Activated CD4-positive, alpha-beta memory T cell treated with anti-CD3 and anti-CD28 coated beads for 36 hours (primary cell): ENCODE data around the gene SAC3D1. TPM values are rescaled to one million over a fixed set of nuclear protein-coding genes. Genes with fewer than 3 reads are reported as not detected.
"Not testable (repeated sequence)": the region's sequence is repeated elsewhere in the genome, so short reads cannot be mapped to it uniquely, and the experiment has no call there.

Experiments used
- CTCF ChIA-PET: fragments of 350-600 bp; sonication (Branson Sonifier 250); formaldehyde crosslinking; loops from one replicate; lab custom pipeline; 2021; ENCODE audit warnings: antibody characterized with exemption, inconsistent platforms; lab: Charles Lee
- POLR2A ChIA-PET: fragments of 350-600 bp; sonication (Branson Sonifier 250); formaldehyde crosslinking; loops from one replicate; lab custom pipeline; 2021; ENCODE audit warnings: antibody characterized with exemption; lab: Charles Lee
- DNase-seq: peaks from one replicate; pipeline ENCODE4 v3.0.0-alpha.2; 2020
- H3K27ac Mint-ChIP-seq: one replicate; pipeline ENCODE4 v1.8.0; 2021; ENCODE audit warnings: mixed read lengths
- H3K27me3 Mint-ChIP-seq: one replicate; pipeline ENCODE4 v1.8.0; 2021; ENCODE audit warnings: mixed read lengths
- H3K36me3 Mint-ChIP-seq: one replicate; pipeline ENCODE4 v1.8.0; 2021; ENCODE audit warnings: mixed read lengths
- H3K4me1 Mint-ChIP-seq: one replicate; pipeline ENCODE4 v1.8.0; 2021; ENCODE audit warnings: low read depth, mixed read lengths
- H3K4me3 Mint-ChIP-seq: one replicate; pipeline ENCODE4 v1.8.0; 2021; ENCODE audit warnings: mild to moderate bottlenecking, mixed read lengths
- H3K9me3 Mint-ChIP-seq: one replicate; pipeline ENCODE4 v1.8.0; 2021; ENCODE audit warnings: mixed read lengths
- intact Hi-C: fragments of 100-400 bp; cut with micrococcal nuclease; formaldehyde crosslinking; loops from one replicate; pipeline ENCODE4 v1.15.1; 2023
- total RNA-seq, 2 experiments: library from RNA; stranded (reverse); gene quantifications; one replicate each; pipeline ENCODE4 v1.2.3, GENCODE V29; 2021

Gene SAC3D1
- total RNA-seq, 2 experiments from 2014 or later, result 14.2 to 14.7 TPM

DNA sequence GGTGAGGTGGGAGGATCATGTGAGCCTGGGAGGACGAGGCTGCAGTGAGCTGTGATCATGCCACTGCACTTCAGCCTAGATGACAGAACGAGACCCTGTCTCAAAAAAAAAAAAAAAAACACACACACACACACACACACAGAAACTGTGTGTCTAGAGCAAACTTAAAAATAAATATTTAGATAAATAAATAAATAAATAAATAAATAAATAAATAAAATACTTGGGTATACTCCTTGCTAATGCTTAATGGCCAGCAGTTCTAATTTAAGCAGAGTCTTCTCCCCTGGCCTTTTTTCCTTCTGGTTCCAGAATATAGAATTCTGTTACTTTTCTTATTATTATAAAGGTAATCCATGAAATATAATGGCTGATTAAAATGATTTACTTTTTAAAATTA lies 32.1 kb upstream of the SAC3D1 start:
- H3K27ac Mint-ChIP-seq, result no peak overlapping the region
- DNase-seq, result no peak
- ChIA-PET POLR2A (interaction anchor here (0.6 kb wide), 1 partner anchor 326 kb away, joined by 4 read pairs; no protein-coding TSS in a partner anchor), CTCF (interaction anchor here (0.6 kb wide), 1 partner anchor 85 kb away, joined by 3 read pairs; no protein-coding TSS in a partner anchor)
- intact Hi-C loops, result no loop called here
- no peaks in the 10 kb centered on the region for H3K36me3 Mint-ChIP-seq
- peaks cover 7% of the 10 kb centered on the region for H3K4me1 Mint-ChIP-seq
- no peak overlapping the region for H3K4me3 Mint-ChIP-seq
- no peaks in the 10 kb centered on the region for H3K27me3 Mint-ChIP-seq
- H3K9me3 Mint-ChIP-seq, result no peaks in the 10 kb centered on the region

DNA sequence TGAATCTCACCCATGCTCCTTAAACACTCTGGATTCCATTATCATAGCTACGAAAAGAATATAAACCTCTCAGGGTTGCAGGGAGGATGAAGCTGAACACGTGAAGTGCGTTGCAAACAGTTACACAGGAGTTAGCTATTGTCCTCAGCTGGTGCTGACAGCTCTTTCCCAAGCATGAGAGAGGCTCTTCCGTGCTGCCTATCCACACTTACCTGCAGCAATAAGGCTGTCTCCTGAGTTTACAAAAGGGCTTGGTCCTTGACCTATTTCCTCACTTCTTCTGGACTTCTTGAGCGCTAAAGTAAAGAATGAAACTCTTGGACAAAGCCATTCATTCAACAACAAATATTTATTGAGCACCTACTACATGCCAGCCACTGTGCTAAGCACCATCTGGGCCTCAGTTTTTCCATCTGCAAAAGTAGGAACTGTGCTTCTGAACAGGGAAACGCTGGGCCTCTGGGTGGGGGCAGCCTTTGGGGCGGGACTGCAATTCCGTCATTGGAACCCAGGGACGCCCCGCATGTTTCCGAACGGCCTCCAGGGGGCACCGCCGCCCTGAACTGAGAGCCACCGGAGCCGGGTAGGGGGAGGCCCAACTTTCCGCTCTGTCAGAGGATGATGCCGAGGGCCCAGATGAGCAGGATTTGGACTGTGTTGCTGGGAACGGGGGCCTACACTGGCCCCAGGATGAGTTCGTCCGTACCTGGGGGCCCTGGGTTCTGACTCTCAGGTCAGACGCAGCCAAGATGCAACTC lies 27.7 kb upstream of the SAC3D1 start:
- CTCF ChIA-PET, result interaction anchor here (0.6 to 6.0 kb wide), 37 partner anchors 10 to 302 kb away, joined by 3 to 59 read pairs (median 4); partner anchors contain the start of genes BATF2, CDC42BPG, CDC42EP2 and CDCA5
- H3K9me3 Mint-ChIP-seq, result no peaks in the 10 kb centered on the region
- no peaks in the 10 kb centered on the region for H3K27me3 Mint-ChIP-seq
- peaks cover 25% of the 10 kb centered on the region for H3K4me1 Mint-ChIP-seq
- H3K4me3 Mint-ChIP-seq, result peak overlapping the region; percentile 87
- peak overlapping the region; percentile 98 for H3K27ac Mint-ChIP-seq
- POLR2A ChIA-PET, result interaction anchor here (0.9 to 3.2 kb wide), 12 partner anchors 9 to 154 kb away, joined by 3 to 13 read pairs (median 4); partner anchors contain the start of genes FAU, MAJIN, MRPL49 and PPP2R5B
- peaks cover 10% of the 10 kb centered on the region for H3K36me3 Mint-ChIP-seq
- peak; percentile 96 for DNase-seq
- intact Hi-C loops, result loop anchor here (1.0 to 5.0 kb wide), 5 partner anchors 14 to 104 kb away; partner anchors contain the start of genes CDCA5, SNX15, ZFPL1 and ZNHIT2

DNA sequence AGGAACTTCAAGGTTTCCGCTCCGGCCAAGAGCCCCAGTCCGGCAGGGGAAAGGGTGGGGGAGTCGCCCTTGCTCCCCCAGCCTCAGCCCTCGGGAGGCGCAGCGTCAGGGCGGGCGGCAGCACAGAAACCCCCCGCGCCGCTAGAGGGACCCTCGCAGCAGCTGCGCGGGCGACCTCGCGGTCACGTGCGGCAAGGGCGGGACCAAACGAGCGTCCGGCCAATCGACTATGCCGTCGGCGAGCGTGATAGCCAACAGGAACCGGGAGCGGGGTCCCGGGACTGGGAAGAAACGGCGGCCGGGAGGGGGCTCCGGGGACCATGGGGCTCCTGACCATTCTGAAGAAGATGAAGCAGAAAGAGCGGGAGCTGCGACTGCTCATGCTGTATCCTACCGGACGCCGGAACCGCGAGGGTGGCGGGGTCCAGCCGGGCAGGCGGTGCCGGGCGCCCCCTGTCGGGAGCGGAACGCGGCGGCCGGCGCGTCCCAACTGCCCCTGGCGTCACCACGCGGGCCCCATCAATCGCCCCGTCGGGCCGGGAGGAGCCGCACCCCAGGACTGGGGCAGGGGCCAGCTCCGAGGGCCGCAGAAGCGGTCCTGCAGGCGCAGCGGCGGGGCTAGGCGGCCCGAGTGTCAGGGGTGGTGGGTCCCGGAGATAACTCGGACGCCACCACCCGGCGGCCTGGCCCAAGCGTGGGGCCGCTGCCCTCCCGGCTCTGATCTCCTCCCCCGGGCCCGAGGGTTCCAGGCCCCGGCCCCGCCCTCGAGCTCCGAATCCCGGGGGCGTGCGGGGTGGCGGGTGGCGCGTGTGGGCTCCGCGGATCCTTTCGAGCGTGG lies 26.9 kb upstream of the SAC3D1 start, which contains the start of gene ARL2:
TSS of gene ARL2 (plus strand) at position 273 of the 838 bp plus-strand sequence. CDS start at position 321, 48 bp downstream.
- intact Hi-C loops, result loop anchor here (1.0 to 5.0 kb wide), 8 partner anchors 13 to 167 kb away; partner anchors contain the start of genes ATG2A, CDCA5, PPP2R5B and SNX15
- ChIA-PET POLR2A (interaction anchor here (1.0 to 3.2 kb wide), 13 partner anchors 8 to 203 kb away, joined by 3 to 13 read pairs (median 5); partner anchors contain the start of genes FAU, MAJIN, MEN1 and MRPL49), CTCF (interaction anchor here (0.6 to 6.0 kb wide), 44 partner anchors 11 to 517 kb away, joined by 3 to 59 read pairs (median 4); partner anchors contain the start of genes BATF2, CDC42BPG, CDCA5 and EHD1)
- H3K27me3 Mint-ChIP-seq, result no peaks in the 10 kb centered on the region
- H3K27ac Mint-ChIP-seq, result peak within 1 kb of the TSS; percentile 98
- peaks cover 11% of the 10 kb centered on the region for H3K36me3 Mint-ChIP-seq
- DNase-seq, result peak; percentile 89
- H3K4me3 Mint-ChIP-seq, result peak within 1 kb of the TSS; percentile 87
- peaks cover 25% of the 10 kb centered on the region for H3K4me1 Mint-ChIP-seq
- H3K9me3 Mint-ChIP-seq, result no peaks in the 10 kb centered on the region

DNA sequence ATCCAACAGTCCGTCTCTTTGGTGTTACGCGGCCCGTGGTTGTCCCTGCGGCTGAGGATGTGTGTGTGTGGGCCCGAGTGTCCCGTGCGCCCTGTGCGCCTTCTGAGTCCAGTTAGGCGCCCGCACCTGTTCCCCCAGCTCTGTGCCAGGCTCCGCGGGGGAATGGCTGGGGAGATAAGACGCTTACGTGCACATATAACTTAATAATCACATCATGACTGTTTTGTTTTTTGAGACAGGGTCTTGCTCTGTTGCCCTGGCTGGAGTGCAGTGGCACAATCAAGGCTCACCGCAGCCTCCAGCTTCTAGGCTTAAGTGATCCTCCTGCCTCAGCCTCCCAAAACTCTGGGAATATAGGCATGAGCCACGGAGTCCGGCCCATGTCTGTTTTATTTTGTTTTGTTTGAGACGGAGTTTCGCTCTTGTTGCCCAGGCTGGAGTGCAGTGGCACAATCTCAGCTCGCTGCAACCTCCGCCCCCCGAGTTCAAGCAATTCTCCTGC lies 26.2 kb upstream of the SAC3D1 start:
- intact Hi-C loops, result loop anchor here (1.0 to 5.0 kb wide), 5 partner anchors 48 to 167 kb away; partner anchors contain the start of genes ATG2A, CDCA5, PPP2R5B and ZFPL1
- Mint-ChIP-seq H3K27ac (peak overlapping the region; percentile 89), H3K4me3 (peak overlapping the region; percentile 78), H3K4me1 (peaks cover 25% of the 10 kb centered on the region), H3K27me3 (no peaks in the 10 kb centered on the region), H3K36me3 (peaks cover 11% of the 10 kb centered on the region), H3K9me3 (no peaks in the 10 kb centered on the region)
- POLR2A ChIA-PET, result interaction anchor here (1.0 to 3.2 kb wide), 12 partner anchors 8 to 204 kb away, joined by 3 to 13 read pairs (median 6); partner anchors contain the start of genes FAU, MEN1, MRPL49 and PPP2R5B
- no peak for DNase-seq
- CTCF ChIA-PET, result interaction anchor here (0.8 to 6.0 kb wide), 40 partner anchors 12 to 516 kb away, joined by 3 to 59 read pairs (median 4); partner anchors contain the start of genes BATF2, CDC42BPG, CDCA5 and EHD1

DNA sequence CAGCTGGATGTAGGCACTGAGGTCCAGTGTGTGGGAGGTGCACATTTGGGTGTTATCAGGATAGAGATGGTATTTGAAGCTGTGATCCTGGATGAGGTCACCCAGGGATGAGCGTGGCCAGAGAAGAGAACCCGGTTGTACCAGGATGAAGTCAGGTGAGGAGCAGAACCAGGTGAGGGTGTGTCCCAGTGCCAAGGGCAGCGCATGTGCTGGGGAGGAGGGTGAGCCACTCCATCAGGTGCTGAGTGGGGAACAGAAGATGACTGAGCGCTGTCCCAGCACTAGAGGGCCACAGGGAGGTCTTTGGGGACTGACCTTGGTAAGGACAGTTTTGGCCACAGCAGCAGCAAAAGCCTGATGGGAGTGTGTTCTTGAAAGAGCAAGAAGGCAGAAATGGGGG lies 24.3 kb upstream of the SAC3D1 start:
- no peaks in the 10 kb centered on the region for H3K9me3 Mint-ChIP-seq
- intact Hi-C loops, result no loop called here
- H3K27ac Mint-ChIP-seq, result no peak overlapping the region
- no peak overlapping the region for H3K4me3 Mint-ChIP-seq
- ChIA-PET POLR2A (no interaction called here), CTCF (no interaction called here)
- peaks cover 11% of the 10 kb centered on the region for H3K36me3 Mint-ChIP-seq
- DNase-seq, result no peak
- peaks cover 25% of the 10 kb centered on the region for H3K4me1 Mint-ChIP-seq
- H3K27me3 Mint-ChIP-seq, result no peaks in the 10 kb centered on the region

DNA sequence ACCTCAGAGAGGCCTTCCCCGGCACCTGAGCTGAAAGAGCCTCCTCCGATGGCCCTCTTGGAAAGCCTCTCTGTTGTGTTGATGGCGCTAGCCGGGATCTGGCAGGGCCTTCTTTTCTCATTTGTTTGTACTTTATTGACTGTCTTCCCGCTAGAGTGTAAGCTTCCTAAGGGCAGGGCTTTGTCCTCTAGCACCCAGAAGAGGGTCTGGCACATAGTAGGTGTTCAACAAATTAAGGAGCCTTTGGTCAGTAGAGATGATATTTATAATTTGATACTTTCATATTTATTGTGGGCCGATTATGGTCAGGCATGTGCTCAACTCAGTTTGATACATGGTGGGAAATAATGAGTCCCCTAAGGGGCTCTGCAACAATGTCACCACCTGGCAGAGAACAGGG lies 23.1 kb upstream of the SAC3D1 start:
- CTCF ChIA-PET, result interaction anchor here (0.5 to 1.4 kb wide), 2 partner anchors 9 to 41 kb away, joined by 3 to 4 read pairs; no protein-coding TSS in a partner anchor
- intact Hi-C loops, result no loop called here
- peaks cover 25% of the 10 kb centered on the region for H3K4me1 Mint-ChIP-seq

DNA sequence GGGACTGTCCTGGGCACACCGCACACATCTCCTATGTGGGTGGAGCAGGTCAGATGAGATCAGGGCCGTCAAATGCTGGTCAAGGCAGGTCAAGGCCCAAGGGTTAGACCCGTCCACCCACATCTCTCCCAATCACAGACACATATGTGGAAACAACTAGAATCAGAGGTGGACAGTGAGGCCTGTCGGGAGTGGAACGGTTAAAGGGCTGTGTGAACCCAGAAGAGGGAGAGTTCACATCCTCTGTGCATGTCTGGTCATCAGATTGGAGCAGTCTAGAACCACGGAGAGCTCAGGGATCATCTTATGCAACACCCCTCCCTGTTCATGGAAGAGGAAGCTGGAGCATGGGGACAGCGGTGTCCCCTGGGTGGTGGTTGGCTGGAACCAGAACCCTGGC lies 21.2 kb upstream of the SAC3D1 start:
- Mint-ChIP-seq H3K4me3 (no peak overlapping the region), H3K36me3 (peaks cover 11% of the 10 kb centered on the region), H3K9me3 (no peaks in the 10 kb centered on the region), H3K27me3 (no peaks in the 10 kb centered on the region), H3K4me1 (peaks cover 17% of the 10 kb centered on the region), H3K27ac (no peak overlapping the region)
- CTCF ChIA-PET, result no interaction called here
- DNase-seq, result no peak
- POLR2A ChIA-PET, result no interaction called here
- intact Hi-C loops, result no loop called here

More for the DNA sequence above, 23.1 kb upstream of the SAC3D1 start:
- DNase-seq, result no peak
- peaks cover 11% of the 10 kb centered on the region for H3K36me3 Mint-ChIP-seq
- no peak overlapping the region for H3K27ac Mint-ChIP-seq
- no peaks in the 10 kb centered on the region for H3K9me3 Mint-ChIP-seq
- no peak overlapping the region for H3K4me3 Mint-ChIP-seq
- POLR2A ChIA-PET, result no interaction called here
- H3K27me3 Mint-ChIP-seq, result no peaks in the 10 kb centered on the region

DNA sequence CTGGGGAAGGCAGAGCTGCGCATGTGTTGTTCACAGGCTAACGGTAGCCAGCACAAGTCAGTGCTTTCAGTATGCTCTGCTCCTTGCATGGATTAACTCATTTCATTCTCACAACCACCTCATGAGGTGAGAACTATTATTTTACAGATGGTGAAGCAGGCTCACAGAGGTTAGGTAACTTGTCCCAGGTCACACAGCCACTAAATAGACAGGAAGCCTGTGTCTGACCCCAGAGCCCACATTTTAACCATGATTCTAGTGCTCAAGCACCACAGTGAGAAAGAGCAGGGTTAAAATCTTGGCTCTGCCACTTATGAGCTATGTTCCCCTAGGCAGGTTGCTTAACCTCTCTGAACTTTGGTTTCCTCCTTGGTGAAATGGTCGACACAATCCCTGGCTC lies 20.0 kb upstream of the SAC3D1 start:
- ChIA-PET POLR2A (no interaction called here), CTCF (no interaction called here)
- intact Hi-C loops, result no loop called here
- Mint-ChIP-seq H3K9me3 (no peaks in the 10 kb centered on the region), H3K36me3 (peaks cover 11% of the 10 kb centered on the region), H3K27me3 (no peaks in the 10 kb centered on the region), H3K27ac (no peak overlapping the region), H3K4me3 (no peak overlapping the region), H3K4me1 (peaks cover 10% of the 10 kb centered on the region)
- DNase-seq, result no peak

DNA sequence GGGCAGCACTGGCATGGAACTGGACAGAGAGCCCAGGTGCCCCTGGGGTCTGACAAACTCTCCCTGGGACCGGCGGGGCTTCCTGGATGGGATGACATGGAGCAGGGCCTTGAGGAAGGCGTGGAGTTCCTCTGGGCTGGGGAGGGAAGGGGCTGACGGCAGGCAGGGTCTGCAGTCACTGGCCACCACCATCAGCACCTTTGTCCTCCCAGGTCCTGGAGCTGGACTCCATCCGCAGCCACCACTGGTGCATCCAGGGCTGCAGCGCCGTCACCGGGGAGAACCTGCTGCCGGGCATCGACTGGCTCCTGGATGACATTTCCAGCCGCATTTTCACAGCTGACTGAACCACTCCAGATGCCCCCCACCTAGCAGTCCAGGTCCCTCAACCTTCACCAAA lies 19.5 kb upstream of the SAC3D1 start:
- POLR2A ChIA-PET, result no interaction called here
- H3K4me3 Mint-ChIP-seq, result no peak overlapping the region

DNA sequence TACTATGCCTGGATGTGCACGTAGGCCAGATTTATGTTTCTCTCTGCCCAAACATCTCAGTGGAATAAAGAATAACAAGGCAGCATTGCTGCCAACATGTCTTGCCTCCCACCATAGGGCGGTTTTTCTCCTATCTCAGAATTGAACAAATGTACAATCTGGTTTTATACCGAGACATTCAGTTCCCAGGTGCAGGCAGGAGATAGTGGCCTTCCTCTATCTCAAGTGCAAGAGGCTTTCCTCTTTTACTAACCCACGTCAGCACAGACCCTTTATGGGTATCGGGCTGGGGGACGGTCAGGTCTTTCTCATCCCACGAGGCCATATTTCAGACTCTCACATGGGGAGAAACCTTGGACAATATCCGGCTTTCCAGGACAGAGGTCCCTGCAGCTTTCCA lies 17.5 kb upstream of the SAC3D1 start:
- H3K27ac Mint-ChIP-seq, H3K4me3 Mint-ChIP-seq, intact Hi-C loops, DNase-seq, POLR2A ChIA-PET, H3K36me3 Mint-ChIP-seq, H3K9me3 Mint-ChIP-seq, H3K27me3 Mint-ChIP-seq: not testable (repeated sequence)
- H3K4me1 Mint-ChIP-seq, result peaks cover 14% of the 10 kb centered on the region
- CTCF ChIA-PET, result interaction anchor here (6.9 kb wide), 1 partner anchor 10 kb away, joined by 59 read pairs; the partner anchor contains the start of gene ARL2

More for the DNA sequence above, 19.5 kb upstream of the SAC3D1 start:
- Mint-ChIP-seq H3K4me1 (peaks cover 5% of the 10 kb centered on the region), H3K36me3 (peaks cover 8% of the 10 kb centered on the region), H3K9me3 (no peaks in the 10 kb centered on the region), H3K27ac (no peak overlapping the region), H3K27me3 (no peaks in the 10 kb centered on the region)
- DNase-seq, result no peak
- intact Hi-C loops, result no loop called here
- CTCF ChIA-PET, result no interaction called here

DNA sequence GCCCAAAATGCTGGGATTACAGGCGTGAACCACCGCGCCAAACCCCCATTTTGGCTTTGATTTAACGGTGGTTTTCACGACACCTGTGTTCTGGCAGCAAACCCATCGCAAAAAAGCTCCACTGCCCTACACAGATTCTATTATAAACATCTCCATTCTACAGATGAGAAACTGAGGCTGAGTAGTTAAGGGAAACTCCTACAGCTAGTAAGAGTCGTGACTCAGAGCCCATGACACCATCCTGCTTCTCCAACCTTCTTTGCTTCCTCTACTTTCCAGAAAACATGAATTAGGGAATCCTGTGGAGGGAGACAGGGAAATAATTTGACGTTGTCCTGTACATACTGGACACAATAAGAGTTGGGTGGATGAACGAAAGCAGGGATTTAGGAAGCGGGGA lies 14.2 kb upstream of the SAC3D1 start:
- Mint-ChIP-seq H3K36me3 (no peaks in the 10 kb centered on the region), H3K4me3 (peak overlapping the region; percentile 65), H3K27me3 (no peaks in the 10 kb centered on the region), H3K27ac (peak overlapping the region; percentile 86), H3K4me1 (peaks cover 14% of the 10 kb centered on the region), H3K9me3 (no peaks in the 10 kb centered on the region)
- ChIA-PET POLR2A (interaction anchor here (1.2 to 1.7 kb wide), 2 partner anchors 12 to 73 kb away, joined by 3 to 7 read pairs; partner anchors contain the start of gene ARL2), CTCF (interaction anchor here (0.7 to 6.9 kb wide), 6 partner anchors 9 to 711 kb away, joined by 3 to 59 read pairs (median 3); partner anchors contain the start of genes ARL2 and ZNHIT2)
- intact Hi-C loops, result loop anchor here (1.0 to 5.0 kb wide), 7 partner anchors 13 to 180 kb away; partner anchors contain the start of genes ATG2A, CDCA5, PPP2R5B and ZFPL1
- no peak for DNase-seq
